ENCODE measurements around the gene MICAL2.

- no peak for TF ChIP-seq YY1 (tag by site-specific recombination; IDR thresholded peaks at IDR 0.05)
- no peak for TF ChIP-seq ZNF24 (tag by site-specific recombination; IDR thresholded peaks at IDR 0.05)
- no peak for TF ChIP-seq ZNF677 (tag by site-specific recombination; IDR thresholded peaks at IDR 0.05)
- TF ChIP-seq, protein P1, sequence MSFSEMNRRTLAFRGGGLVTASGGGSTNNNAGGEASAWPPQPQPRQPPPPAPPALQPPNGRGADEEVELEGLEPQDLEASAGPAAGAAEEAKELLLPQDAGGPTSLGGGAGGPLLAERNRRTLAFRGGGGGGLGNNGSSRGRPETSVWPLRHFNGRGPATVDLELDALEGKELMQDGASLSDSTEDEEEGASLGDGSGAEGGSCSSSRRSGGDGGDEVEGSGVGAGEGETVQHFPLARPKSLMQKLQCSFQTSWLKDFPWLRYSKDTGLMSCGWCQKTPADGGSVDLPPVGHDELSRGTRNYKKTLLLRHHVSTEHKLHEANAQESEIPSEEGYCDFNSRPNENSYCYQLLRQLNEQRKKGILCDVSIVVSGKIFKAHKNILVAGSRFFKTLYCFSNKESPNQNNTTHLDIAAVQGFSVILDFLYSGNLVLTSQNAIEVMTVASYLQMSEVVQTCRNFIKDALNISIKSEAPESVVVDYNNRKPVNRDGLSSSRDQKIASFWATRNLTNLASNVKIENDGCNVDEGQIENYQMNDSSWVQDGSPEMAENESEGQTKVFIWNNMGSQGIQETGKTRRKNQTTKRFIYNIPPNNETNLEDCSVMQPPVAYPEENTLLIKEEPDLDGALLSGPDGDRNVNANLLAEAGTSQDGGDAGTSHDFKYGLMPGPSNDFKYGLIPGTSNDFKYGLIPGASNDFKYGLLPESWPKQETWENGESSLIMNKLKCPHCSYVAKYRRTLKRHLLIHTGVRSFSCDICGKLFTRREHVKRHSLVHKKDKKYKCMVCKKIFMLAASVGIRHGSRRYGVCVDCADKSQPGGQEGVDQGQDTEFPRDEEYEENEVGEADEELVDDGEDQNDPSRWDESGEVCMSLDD (tag by site-specific recombination; IDR thresholded peaks at IDR 0.05): no peak
- TF ChIP-seq CTCF (tag by site-specific recombination; IDR thresholded peaks at IDR 0.05): no peak
- no peak for TF ChIP-seq ZNF473 (tag by site-specific recombination; IDR thresholded peaks at IDR 0.05)
- no peak for TF ChIP-seq ZNF660 (tag by site-specific recombination; IDR thresholded peaks at IDR 0.05)
- TF ChIP-seq ZNF335 (tag by site-specific recombination; conservative IDR thresholded peaks at IDR 0.05): no peak
- no peak for TF ChIP-seq REST (tag by site-specific recombination; IDR thresholded peaks at IDR 0.05)
- no peak for TF ChIP-seq ZBTB21 (tag by site-specific recombination; IDR thresholded peaks at IDR 0.05)
- no peak for TF ChIP-seq ZBTB7A (tag by site-specific recombination; IDR thresholded peaks at IDR 0.05; ENCODE audit: low read depth)
- TF ChIP-seq ZNF132 (tag by site-specific recombination; IDR thresholded peaks at IDR 0.05; ENCODE audit: borderline replicate concordance): no peak
- no peak for TF ChIP-seq ZNF549 (tag by site-specific recombination; IDR thresholded peaks at IDR 0.05)
Measured at GRCh38 chr11:12270215-12270797, 159.9 kb downstream of the MICAL2 start.

Data from HEK293 (cell line).